GM20431 (cell line): ENCODE results near the gene CCL4L2.
"Not testable (repeated sequence)": the region's sequence is repeated elsewhere in the genome, so short reads cannot be mapped to it uniquely, and the experiment has no call there.

Experiments
- in situ Hi-C: fragments of 300-500 bp; cut with MseI, MboI; formaldehyde crosslinking; loops from one replicate; pipeline ENCODE4 v1.15.0; 2020; ENCODE audit warnings: low sequenced_read_pairs; ENCODE audit not compliant: unreplicated experiment

Gene CCL4L2

DNA sequence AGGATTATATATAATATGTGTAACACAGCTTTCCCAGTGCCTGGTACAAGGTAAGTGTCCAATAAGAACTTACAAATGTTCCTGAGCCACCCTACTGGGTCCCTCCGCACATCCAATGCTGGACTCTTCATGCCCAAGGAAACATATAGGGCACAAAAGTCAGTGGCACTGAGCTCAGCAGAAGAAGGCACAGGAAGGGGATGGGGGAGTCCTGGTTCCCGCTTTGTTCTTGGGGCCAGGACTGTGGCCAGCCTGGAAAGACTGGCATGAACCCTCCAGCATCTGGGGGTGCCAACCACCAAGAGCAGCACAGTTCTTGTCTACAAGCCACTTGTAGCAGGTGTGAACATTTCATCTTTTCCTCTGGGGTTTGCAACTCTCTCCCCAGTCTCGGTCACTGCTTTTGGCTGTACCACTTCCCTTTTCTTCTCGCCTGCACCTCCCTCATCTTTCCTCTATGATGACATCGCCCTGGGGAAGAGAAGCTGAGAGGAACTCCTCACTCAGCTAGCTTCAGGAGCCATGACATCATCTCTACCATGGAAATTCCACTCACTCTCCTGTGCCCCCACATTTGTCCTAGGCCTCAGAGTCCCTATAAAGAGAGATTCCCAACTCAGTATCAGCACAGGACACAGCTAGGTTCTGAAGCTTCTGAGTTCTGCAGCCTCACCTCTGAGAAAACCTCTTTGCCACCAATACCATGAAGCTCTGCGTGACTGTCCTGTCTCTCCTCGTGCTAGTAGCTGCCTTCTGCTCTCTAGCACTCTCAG, at the start of gene CCL4L2:
Gene CCL4L2 (plus strand): TSS at position 625 of the 773 bp plus-strand sequence.
- in situ Hi-C loops = not testable (repeated sequence)

DNA sequence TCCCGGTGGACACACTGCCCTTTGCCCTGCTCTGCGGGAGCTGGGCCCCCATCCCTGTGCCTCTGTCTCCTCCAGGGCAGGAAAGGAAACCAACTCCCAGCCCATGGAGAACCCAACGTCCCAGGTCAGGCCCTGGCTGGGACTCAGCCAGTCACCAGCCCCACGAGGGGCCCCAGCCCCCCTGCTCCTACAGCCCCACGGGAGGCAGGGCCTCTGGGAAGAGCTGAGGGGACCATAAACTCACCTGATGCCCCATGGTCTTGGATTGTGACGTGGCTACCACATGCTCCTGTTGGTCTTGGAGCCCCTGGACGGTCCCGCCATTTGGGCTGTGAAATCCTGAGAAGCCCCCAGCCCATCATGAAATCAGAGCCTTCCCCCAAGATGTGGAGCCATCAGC, 42.0 kb upstream of the CCL4L2 start:
- in situ Hi-C loops = not testable (repeated sequence)

DNA sequence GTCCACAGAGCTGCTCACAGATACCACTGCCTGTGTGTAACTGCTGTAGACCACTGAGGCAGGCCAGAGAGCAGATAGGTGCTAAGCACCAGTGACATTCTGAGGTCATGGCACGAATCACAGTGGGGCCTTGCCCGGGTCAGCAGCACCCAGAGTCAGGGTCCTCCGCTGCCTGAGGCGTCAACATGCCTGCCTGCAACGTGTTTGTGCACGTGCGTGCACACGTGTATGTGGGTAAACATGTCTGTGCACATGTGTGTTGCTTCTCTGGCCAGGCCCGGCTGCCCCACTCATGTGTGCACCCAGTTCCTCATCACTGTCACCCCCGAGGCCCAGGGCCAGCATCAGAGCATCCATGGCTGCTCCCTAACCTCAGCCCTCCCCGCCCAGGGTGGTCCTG, 34.3 kb upstream of the CCL4L2 start, which contains the start of gene TBC1D3B:
Gene TBC1D3B (minus strand): TSS at position 101 of the 400 bp plus-strand sequence. CDS start 1,586 bp downstream, outside the sequence.
- in situ Hi-C loops = loop anchor here (25.0 kb wide), 1 partner anchor 311 kb away; the partner anchor contains the start of gene ZNHIT3

- in situ Hi-C loops = loop anchor here (25.0 kb wide), 1 partner anchor 306 kb away; the partner anchor contains the start of gene ZNHIT3
Observed at GRCh38 chr17:36181446-36182175, 29.3 kb upstream of the CCL4L2 start.

- in situ Hi-C loops = loop anchor here (25.0 kb wide), 1 partner anchor 305 kb away; the partner anchor contains the start of gene ZNHIT3
Observed at GRCh38 chr17:36182176-36183000, 28.5 kb upstream of the CCL4L2 start.

GRCh38 chr17:36183001-36183971, 27.6 kb upstream of the CCL4L2 start:
- in situ Hi-C loops = loop anchor here (25.0 kb wide), 1 partner anchor 304 kb away; the partner anchor contains the start of gene ZNHIT3

DNA sequence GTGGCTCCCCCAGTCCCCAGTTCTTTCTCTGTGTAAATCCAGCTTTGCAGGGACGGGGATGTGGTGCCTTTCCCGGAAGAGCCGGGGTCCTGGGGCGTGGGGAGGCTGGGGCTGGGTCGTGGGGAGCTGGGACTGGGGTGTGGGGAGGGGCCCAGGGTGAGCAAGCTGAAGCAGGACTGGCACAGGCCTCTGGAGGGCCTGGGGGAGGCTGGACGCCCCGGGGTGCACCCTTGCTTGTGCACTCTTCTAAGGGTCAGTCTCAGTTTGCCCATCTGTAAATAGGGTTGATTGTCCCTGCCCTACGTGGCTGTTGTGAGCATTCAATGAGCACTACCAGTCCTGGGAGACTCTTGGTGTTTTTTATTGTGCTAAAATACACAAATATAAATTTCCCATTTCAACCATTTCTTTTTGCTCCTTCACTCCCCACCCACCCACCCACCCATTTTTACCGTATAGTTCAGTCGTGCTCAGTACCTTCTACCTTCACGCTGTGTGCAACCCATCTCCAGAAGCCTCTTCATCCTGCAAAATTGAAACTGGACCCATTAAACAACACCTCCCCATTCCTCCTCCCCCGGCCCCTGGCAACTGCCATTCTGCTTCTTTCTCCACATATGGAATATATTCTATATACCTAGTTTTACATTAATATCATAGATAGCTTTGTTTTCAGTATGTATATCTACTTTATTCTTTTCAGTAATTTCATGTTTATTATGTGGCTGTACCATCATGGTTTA, 26.7 kb upstream of the CCL4L2 start:
- in situ Hi-C loops = loop anchor here (25.0 kb wide), 1 partner anchor 303 kb away; the partner anchor contains the start of gene ZNHIT3

DNA sequence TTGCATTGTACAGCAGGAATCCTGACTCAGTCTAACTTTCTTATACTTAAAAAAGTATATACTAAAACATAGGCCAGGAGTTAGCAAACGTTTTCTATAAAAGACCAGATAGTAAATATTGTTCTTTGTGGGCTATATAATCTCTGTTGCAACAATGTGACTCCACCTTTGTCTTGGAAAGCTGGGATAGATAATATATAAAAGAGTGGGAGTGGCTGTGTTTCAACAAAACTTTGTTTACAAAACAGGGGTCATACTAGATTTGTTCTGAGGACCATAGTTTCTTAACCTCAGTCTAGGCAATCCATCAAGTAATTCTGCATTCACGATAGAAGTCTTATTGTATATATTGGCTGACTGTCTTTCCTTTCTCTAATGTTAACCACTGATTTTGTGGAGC, 25.4 kb upstream of the CCL4L2 start:
- in situ Hi-C loops = loop anchor here (25.0 kb wide), 1 partner anchor 302 kb away; the partner anchor contains the start of gene ZNHIT3

GRCh38 chr17:36186810-36187763, 23.8 kb upstream of the CCL4L2 start:
- in situ Hi-C loops = loop anchor here (25.0 kb wide), 1 partner anchor 300 kb away; the partner anchor contains the start of gene ZNHIT3

GRCh38 chr17:36187943-36188665, 22.8 kb upstream of the CCL4L2 start:
- in situ Hi-C loops = loop anchor here (25.0 kb wide), 1 partner anchor 299 kb away; the partner anchor contains the start of gene ZNHIT3

- in situ Hi-C loops = loop anchor here (25.0 kb wide), 1 partner anchor 298 kb away; the partner anchor contains the start of gene ZNHIT3
Observed at GRCh38 chr17:36188891-36189306, 22.0 kb upstream of the CCL4L2 start.

- in situ Hi-C loops = loop anchor here (25.0 kb wide), 1 partner anchor 297 kb away; the partner anchor contains the start of gene ZNHIT3
Observed at GRCh38 chr17:36189993-36190392, 20.9 kb upstream of the CCL4L2 start.

GRCh38 chr17:36190549-36191330, 20.1 kb upstream of the CCL4L2 start:
- in situ Hi-C loops = loop anchor here (25.0 kb wide), 1 partner anchor 297 kb away; the partner anchor contains the start of gene ZNHIT3

DNA sequence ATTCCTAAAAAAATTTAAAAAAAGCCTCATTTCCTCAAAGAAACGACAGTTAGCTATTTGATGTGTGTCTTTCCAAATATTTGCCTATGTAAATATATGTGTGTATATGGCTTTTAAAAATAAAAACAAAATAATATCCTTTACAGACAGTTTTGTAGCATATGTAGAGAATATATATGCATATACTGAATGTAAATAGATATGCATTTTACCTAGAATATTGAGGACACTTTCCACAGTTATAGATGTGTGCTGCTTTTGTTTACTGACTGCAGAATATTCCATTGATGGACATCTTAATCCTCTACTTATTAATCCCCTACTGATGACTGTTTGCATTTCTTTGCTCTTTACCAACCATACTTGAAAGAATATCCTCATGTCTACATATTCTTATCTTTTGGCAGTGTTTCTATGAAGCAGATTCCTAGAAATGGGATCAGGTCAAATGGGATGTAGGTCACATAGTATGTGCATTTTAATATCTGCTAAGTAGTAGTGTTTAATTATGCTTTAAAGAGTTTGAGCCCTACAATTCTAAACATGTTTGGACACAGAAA, 17.6 kb upstream of the CCL4L2 start:
- in situ Hi-C loops = loop anchor here (25.0 kb wide), 1 partner anchor 294 kb away; the partner anchor contains the start of gene ZNHIT3
